Glutamatergic neuron (in vitro differentiated cells): ENCODE data around the gene CCL3. TPM values are rescaled to one million over a fixed set of nuclear protein-coding genes. Genes with fewer than 3 reads are reported as not detected.
"Not testable (repeated sequence)": the region's sequence is repeated elsewhere in the genome, so short reads cannot be mapped to it uniquely, and the experiment has no call there.

Source experiments
- DNase-seq: peaks from one replicate; pipeline ENCODE4 v3.0.0; 2022
- H3K27ac Mint-ChIP-seq: one replicate; pipeline ENCODE4 v1.8.0; 2020; ENCODE audit warnings: mild to moderate bottlenecking, mixed read lengths, inconsistent platforms; ENCODE audit not compliant: unreplicated experiment
- H3K27me3 Mint-ChIP-seq: one replicate; pipeline ENCODE4 v1.8.0; 2020; ENCODE audit warnings: mild to moderate bottlenecking, moderate library complexity, mixed read lengths, inconsistent platforms; ENCODE audit not compliant: unreplicated experiment
- H3K36me3 Mint-ChIP-seq: one replicate; pipeline ENCODE4 v1.8.0; 2020; ENCODE audit warnings: mild to moderate bottlenecking, mixed read lengths, inconsistent platforms; ENCODE audit not compliant: unreplicated experiment
- H3K4me1 Mint-ChIP-seq: one replicate; pipeline ENCODE4 v1.8.0; 2020; ENCODE audit warnings: mild to moderate bottlenecking, low read depth, mixed read lengths, inconsistent platforms; ENCODE audit not compliant: unreplicated experiment
- H3K4me3 Mint-ChIP-seq: one replicate; pipeline ENCODE4 v1.8.0; 2020; ENCODE audit warnings: mild to moderate bottlenecking, mixed read lengths, inconsistent platforms; ENCODE audit not compliant: unreplicated experiment
- H3K9me3 Mint-ChIP-seq: one replicate; pipeline ENCODE4 v1.8.0; 2020; ENCODE audit warnings: mild to moderate bottlenecking, moderate library complexity, mixed read lengths, inconsistent platforms; ENCODE audit not compliant: unreplicated experiment
- total RNA-seq: library from RNA; stranded (reverse); fragmentation: NEBNext Ultra II Directional; extraction: Animal tissue kit (Norgen Biotek cat#: 25700); gene quantifications from one replicate; pipeline ENCODE4 v1.2.1, GENCODE V29; 2021; ENCODE audit not compliant: unreplicated experiment
- TF ChIP-seq, protein P1 (sequence below): fragments of 200-600 bp; sonication (generic); IDR thresholded peaks from one replicate; pipeline ENCODE4 v1.5.0; 2021; ENCODE audit not compliant: partially characterized antibody, unreplicated experiment

Gene CCL3
- total RNA-seq, 1 donor from 2014 or later, result not detected

DNA sequence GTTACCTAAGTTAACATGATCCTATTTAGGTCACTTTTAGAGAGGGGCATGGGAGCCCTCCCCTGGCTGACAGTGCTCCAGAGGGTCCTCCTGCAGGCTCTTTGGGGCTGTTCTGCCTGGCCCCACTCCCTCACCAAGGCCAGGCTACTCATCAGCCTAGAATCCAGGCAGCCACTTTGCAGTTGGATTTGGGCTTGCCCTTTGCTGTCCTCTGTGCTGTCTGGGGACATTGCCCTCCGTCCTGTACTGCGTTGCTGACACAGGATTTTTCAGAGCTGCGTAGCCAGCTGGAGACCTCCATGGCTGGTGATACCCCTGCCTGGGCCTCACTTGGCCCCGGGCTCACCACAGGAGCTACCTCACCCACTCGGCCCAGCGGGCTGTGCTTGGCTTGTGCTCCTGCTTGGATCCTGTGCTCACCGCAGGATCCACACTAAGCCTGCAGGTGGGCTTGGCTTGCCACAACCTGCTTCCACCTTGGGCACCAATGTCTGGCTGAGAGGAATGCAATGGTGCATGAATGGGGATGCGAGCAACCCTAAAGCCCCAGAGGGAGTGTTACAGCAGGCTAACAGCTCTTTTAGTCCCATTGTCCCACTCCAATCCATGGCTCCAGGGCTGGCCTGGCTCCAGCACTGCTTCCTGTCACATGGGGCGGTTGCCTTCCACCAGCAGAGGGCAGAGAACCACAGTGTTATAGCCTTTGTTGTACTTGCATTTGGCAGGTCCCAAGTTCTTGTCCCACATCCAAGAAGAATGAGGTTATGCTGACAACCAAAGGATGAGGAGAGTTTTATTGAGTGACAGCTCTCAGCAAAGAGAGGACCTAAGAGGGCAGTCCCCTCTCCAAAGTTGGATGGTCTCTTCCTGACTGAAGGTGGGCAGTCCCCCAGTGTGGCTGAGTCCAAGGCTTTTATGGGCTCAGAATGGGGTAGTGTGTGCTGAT, 35.2 kb upstream of the CCL3 start:
- DNase-seq, result no peak
- TF ChIP-seq, protein P1, sequence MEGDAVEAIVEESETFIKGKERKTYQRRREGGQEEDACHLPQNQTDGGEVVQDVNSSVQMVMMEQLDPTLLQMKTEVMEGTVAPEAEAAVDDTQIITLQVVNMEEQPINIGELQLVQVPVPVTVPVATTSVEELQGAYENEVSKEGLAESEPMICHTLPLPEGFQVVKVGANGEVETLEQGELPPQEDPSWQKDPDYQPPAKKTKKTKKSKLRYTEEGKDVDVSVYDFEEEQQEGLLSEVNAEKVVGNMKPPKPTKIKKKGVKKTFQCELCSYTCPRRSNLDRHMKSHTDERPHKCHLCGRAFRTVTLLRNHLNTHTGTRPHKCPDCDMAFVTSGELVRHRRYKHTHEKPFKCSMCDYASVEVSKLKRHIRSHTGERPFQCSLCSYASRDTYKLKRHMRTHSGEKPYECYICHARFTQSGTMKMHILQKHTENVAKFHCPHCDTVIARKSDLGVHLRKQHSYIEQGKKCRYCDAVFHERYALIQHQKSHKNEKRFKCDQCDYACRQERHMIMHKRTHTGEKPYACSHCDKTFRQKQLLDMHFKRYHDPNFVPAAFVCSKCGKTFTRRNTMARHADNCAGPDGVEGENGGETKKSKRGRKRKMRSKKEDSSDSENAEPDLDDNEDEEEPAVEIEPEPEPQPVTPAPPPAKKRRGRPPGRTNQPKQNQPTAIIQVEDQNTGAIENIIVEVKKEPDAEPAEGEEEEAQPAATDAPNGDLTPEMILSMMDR, result no peak
- Mint-ChIP-seq H3K27ac (no peak overlapping the region), H3K4me1 (no peaks in the 10 kb centered on the region), H3K36me3 (peaks cover 4% of the 10 kb centered on the region), H3K9me3 (peaks cover 4% of the 10 kb centered on the region), H3K4me3 (no peak overlapping the region), H3K27me3 (peaks cover 2% of the 10 kb centered on the region)

DNA sequence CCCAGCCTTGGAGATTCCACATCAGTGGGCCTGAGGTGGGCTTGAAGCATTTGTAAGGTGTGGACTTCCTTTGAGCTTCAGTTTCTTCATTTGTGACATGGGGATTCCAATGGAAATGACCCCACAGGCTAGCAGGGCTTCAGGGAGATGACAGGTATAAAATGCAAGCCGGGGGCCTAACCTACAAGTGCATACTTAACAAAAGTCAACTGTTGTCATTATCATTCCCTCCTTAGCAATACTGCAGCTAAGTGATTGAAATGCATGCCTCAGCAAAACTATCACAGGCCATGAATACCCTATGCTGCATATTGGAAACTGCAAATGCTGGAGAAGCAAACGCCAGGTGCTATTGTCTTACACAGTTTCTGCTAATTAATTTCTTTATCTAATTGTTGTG, 33.5 kb upstream of the CCL3 start:
- Mint-ChIP-seq H3K4me1 (no peaks in the 10 kb centered on the region), H3K9me3 (peaks cover 4% of the 10 kb centered on the region), H3K27ac (no peak overlapping the region), H3K36me3 (peaks cover 4% of the 10 kb centered on the region), H3K27me3 (peaks cover 2% of the 10 kb centered on the region), H3K4me3 (no peak overlapping the region)
- TF ChIP-seq, protein P1, result no peak
- no peak for DNase-seq

DNA sequence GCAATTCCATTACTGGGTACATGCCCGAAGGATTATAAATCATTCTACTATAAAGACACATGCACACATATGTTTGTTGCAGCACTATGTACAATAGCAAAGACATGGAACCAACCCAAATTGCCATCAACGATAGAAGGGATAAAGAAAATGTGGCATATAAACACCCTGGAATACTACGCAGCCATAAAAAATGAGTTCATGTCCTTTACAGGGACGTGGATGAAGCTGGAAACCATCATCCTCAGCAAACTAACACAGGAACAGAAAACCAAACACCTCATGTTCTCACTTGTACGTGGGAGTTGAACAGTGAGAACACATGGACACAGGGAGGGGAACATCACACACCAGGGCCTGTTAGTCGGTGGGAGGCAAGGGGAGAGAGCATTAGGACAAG, 31.2 kb upstream of the CCL3 start:
- H3K4me3 Mint-ChIP-seq, DNase-seq, H3K9me3 Mint-ChIP-seq, H3K27ac Mint-ChIP-seq, H3K4me1 Mint-ChIP-seq, H3K36me3 Mint-ChIP-seq, H3K27me3 Mint-ChIP-seq: not testable (repeated sequence)

DNA sequence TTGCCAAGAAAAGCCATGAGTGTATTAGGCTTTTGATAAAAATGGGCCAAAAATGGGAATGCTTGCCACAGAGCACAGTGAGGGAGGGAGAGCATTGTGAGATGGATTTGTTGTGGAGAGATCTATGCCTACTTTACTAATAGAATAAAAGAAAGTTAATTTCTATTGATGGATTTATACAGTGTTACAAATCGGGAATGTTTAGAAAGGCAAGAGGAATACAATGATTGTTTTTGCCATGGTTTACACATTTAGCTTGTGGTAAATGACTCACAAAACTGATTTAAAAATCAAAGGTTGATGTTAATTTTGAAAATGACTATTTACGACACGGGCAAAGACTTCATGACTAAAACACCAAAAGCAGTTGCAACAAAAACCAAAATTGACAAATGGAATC, 30.3 kb upstream of the CCL3 start:
- H3K4me1 Mint-ChIP-seq, result no peaks in the 10 kb centered on the region
- TF ChIP-seq, protein P1, result no peak
- no peak for DNase-seq
- H3K27me3 Mint-ChIP-seq, result no peaks in the 10 kb centered on the region
- H3K4me3 Mint-ChIP-seq, result no peak overlapping the region
- no peaks in the 10 kb centered on the region for H3K9me3 Mint-ChIP-seq
- H3K27ac Mint-ChIP-seq, result no peak overlapping the region
- no peaks in the 10 kb centered on the region for H3K36me3 Mint-ChIP-seq

DNA sequence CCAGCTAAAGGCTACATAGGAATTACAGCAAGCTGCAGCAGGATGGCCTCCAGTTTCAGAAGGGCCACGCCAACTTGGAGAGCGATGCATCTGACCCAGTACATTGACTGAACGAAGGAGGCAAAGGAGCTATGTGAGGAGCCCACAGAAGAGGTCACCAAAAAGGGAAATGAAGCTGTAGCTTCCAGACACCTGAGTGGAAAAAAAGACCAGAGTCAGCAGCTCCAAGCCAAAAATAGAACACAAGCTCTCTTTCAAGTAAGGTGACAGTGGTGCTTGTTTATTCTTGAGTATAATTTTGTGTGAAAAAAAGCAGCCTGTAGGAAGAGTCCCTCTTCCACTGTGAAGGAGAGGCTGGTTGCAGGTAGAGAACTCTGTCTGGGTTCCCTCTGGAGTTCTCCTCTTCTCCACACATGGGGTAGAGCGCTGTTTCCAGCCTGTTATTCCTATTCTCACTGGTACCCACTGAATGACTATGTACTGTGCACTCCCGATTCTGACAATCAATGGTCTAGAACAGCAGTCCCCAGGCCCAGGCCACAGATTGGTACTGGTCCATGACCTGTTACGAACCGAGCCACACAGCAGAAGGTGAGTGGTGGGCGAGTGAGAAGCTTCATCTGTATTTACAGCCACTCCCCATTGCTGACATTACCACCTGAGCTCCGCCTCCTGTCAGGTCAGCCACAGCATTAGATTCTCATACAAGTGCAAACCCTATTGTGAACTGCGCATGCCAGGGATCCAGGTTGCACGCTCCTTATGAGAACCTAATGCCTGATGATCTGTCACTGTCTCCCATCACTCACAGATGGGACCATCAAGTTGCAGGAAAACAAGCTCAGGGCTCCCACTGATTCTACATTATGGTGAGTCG, 28.8 kb upstream of the CCL3 start:
- Mint-ChIP-seq H3K27me3 (peaks cover 3% of the 10 kb centered on the region), H3K4me1 (no peaks in the 10 kb centered on the region), H3K9me3 (no peaks in the 10 kb centered on the region), H3K4me3 (no peak overlapping the region), H3K36me3 (no peaks in the 10 kb centered on the region), H3K27ac (no peak overlapping the region)
- TF ChIP-seq, protein P1, result no peak
- no peak for DNase-seq
